Dedifferentiated amniotic fluid mesenchymal stem cell (primary cell): Measurements from ENCODE around the gene IPP.
A peak's percentile ranks its signal among the peaks of the same experiment; 100 is the strongest.
"Not testable (repeated sequence)": the region's sequence is repeated elsewhere in the genome, so short reads cannot be mapped to it uniquely, and the experiment has no call there.

ENCODE experiments used
- DNase-seq: peaks from one replicate; pipeline ENCODE4 v3.0.0-alpha.2; 2016; ENCODE audit errors: extremely low spot score

The IPP gene

DNA sequence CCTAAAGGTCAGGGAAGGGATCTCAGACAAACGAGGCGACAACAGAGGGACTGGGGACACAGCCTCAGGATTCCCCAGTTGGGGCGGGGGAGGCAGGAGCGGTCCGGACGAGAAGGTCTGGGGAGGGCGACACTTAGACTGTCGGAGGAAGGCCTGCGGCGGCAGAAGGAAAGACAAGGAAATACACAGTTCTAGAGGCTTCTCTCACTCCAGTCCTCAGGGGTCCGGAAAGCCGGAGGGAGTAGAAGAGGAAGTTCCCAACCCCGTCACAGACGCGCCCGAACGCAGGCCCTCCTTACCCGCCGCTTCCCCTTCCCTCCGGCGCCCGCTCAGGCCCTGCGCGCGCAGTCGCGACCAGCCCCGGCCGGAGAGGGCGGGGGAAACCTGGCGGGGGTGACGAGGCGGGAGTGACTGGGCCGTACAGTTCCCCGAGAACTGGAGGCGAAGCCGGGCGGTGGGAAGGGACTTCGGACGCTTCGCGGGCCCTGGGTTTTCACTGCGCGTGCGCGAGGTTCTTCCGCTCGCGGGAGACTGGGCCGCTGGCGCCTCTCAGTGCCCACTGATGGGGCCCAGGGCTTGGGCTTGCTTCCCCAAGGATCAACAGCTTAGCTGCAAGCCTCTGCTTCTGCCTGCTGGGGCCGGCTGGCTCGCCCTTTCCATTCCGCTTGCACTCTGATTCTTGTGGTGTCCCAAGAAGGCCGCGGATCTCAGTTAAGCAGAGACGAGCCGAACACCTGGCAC lies at the start of gene IPP:
Gene IPP, minus strand, starts transcription at position 356 of the 741 bp plus-strand sequence. CDS start 4,242 bp downstream, outside the sequence.
- peak; percentile 98 for DNase-seq

GRCh38 chr1:45796946-45797345 lies 46.5 kb upstream of the IPP start:
- no peak for DNase-seq

DNA sequence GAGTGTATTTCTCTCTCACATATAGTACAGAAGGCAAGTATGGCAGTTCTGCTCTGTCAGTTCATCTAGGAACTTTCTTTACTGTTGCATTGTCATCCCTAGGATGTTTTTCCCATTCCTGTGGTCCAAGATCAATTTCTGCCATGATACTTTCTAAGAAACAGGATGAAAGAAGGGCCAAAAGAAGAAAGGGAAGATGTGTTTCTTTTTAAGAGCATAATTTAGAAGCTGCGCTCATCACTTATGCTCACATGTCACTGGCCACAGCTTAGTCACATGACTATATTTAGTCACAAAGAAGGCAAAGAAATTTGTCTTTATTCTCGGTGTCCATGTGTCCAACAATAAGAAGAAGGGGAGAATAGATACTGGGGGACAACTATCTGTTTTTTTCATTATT lies 45.9 kb upstream of the IPP start:
- DNase-seq: no peak

DNA sequence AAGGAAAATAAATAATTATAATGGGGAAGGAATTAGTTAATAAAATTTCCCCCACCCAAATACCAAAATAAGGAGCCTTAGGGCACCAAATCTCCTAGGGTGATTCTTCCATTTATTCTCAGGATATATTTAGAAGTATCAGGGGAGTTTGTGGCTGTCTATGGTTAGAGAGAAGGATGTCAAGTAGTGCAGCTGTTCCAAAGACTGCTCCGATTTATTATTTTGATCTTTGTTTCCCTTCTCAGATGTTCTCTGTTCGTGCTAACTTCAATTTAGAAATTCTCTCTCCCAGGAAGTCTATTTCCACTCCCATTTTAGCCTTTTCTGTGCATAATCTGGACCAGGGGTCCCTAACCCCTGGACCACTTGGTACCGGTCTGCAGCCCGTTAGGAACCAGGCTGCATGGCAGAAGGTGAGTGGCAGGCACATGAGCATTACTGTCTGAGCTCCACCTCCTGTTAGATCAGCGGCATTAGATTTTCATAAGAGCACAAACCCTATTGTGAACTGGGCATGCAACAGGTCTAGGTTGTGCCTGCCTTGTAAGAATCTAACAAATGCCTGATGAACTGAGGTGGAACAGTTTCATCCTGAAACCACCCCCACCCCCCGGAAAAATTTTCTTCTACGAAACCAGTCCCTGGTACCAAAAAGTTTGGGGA lies 43.6 kb upstream of the IPP start:
- DNase-seq: no peak

- no peak for DNase-seq
These were observed 42.3 kb upstream of the IPP start for GRCh38 chr1:45792744-45793143.

DNA sequence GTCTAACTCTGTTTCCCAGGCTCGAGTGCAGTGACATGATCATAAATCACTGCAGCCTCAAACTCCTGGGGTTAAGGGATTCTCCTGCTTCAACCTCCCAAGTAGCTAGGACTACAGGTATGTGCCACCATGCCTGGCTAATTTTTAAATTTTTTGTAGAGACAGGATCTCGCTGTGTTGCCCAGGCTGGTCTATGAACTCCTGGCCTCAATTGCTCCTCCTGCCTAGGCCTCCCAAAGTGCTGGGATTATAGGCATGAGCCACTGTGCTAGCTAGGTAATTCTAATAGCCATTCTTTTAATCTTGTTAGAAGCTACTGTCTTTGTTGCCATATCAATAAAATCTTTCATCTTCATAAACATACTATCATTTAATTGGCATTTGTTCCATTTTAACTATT lies 39.1 kb upstream of the IPP start:
- DNase-seq: no peak

DNA sequence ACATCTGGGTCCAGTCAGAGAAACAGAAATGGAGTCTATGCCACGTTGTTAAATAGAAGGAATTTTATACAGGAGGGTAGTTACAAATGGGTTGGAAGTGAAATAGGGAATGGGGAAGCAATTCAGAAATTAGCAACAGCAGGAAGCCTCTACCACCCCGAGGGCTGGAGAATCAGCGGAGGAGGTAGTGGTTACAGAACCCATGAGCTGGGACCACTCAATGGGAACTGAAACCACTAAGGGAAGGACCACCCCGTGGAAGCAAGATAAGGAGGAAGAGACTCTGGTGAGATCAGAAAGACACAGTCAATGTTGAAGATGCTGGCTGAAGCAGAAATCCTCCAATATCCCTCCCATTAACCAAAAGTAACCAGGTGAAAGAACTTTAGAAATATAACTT lies 37.5 kb upstream of the IPP start:
- DNase-seq: no peak

GRCh38 chr1:45785583-45785982 lies 35.1 kb upstream of the IPP start:
- no peak for DNase-seq

DNA sequence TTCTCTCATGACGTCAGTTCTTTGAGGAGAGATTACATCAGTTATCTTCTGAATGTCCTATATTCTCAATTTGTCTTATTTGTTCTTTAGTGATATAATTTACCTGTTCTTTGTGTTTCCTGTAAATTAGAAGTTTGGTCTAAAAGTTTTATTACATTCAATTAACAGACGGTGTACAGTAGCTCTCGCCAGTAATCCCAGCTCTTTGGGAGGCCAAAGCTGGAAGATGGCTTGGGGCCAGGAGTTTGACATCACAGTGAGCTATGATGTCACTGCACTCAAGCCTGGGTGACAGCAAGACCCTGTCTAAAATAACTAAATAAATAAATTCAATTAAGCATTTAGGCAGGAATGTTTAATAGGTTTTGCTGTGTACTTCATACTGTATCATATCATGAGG lies 25.3 kb upstream of the IPP start:
- DNase-seq: no peak

- DNase-seq: no peak
These were observed 22.5 kb upstream of the IPP start for GRCh38 chr1:45772971-45773370.

DNA sequence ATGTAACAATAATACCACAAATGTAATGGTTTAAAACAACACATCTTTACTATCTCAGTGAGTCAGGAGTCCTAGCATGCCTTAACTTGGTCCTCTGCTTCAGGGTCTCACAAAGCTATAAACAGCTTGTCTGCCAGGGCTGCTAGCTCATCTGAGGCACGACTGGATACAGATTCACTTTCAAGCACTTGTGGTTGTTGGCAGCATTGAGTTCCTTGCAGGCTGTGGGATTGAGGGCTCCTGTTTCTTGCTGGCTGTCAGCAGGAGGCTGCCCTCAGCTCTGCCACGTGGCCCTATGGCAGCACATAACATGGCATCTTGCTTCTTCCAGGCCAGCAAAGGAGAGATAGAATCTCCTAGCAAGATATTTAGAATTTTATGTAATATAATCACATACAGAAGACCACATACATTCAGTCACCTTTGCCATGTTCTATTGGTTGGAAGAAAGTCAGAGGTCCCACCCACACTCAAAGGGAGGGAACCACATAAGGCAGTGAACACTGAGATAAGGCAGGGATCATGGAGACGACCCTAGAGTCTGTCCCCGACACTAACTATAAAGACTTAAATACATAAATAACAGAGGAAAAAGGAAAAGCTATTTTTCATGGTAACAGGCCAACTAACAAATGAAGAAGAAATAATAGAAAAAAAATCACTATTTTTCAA lies 18.9 kb upstream of the IPP start:
- DNase-seq: no peak

GRCh38 chr1:45767035-45767434 lies 16.6 kb upstream of the IPP start:
- no peak for DNase-seq

- no peak for DNase-seq
These were observed 15.7 kb upstream of the IPP start for GRCh38 chr1:45765999-45766792.

DNA sequence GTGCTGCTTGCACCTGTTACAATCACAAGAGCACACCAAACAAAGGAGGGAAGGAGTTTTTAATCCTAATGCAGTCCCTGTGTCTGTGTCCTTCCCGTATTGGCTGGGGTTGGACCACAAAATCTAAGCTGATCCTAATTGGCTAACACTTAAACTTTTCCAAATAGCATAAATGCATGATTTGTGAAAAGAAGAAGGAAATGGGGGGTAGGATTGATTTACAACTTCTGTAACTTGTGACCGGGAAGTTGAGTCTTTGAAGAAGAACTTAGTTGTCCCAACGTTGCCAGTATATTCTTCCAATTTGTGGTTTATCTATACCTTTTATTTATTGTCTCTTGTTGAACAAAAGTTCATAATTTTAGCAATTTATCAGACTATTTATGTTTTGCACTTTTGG lies 11.8 kb upstream of the IPP start:
- DNase-seq: no peak

DNA sequence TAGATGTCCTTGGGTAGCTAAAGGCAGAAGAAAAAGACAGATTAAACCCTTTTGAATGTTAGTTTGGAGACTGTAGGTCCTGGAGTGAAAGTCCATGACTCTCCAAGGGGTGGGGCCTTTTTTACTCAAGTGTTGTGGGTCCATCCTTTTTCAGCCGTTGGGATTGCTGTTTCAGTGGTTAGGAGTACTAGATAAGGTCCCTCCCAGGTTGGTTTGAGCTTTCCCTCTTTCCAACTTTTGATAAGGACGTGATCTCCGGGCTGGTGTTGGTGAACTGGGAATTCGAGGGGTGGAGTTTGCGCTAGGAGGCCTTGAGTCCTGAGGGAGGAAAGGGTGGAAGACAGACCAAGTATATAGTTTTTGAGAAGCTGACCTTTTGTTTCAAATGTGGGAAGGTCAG lies 5.2 kb upstream of the IPP start:
- no peak for DNase-seq

DNA sequence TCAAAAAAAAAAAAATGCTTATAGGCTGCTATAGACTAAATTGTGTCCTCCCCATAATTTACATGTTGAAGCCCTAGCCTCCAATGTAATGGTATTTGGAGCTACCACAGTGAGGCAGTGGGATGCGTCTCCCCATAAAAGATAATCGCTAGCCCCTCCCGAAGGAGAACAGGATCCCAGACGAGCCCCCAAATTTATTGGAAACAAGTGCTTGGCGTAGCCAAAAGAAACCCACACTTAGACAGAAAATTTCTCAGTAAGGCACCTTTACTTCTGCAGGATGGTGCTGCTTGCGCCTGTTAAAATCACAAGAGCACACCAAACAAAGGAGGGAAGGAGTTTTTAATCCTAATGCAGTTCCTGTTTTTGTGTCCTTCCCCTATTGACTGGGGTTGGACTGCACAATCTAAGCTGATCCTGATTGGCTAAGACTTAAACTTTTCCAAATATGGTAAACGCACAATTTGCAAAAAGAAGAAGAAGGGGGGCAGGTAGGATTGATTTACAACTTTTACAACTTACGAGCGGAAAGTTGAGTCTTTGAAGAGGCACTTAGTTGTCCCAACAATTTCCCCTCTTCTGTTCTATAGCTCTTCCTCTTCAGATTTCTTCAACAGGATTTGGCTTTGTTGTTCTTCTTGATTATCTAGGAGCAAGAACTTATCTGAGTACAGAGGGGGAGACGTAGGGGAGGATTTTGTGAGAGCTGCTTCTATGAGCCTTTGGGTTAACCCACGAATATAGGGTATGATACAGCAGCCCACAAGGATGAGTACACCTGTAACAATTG lies 3.0 kb upstream of the IPP start:
- no peak for DNase-seq

- peak; percentile 51 for DNase-seq
These were observed 2.1 kb upstream of the IPP start for GRCh38 chr1:45752441-45753052.

- no peak for DNase-seq
These were observed 1.6 kb upstream of the IPP start for GRCh38 chr1:45752014-45752413.

- not testable (repeated sequence) for DNase-seq
These were observed 786 bp upstream of the IPP start for GRCh38 chr1:45751039-45751838.

GRCh38 chr1:45746922-45747321 lies 3.5 kb downstream of the IPP start:
- no peak for DNase-seq
